ENCODE measurements around the gene CRIM1.

Gene CRIM1

DNA sequence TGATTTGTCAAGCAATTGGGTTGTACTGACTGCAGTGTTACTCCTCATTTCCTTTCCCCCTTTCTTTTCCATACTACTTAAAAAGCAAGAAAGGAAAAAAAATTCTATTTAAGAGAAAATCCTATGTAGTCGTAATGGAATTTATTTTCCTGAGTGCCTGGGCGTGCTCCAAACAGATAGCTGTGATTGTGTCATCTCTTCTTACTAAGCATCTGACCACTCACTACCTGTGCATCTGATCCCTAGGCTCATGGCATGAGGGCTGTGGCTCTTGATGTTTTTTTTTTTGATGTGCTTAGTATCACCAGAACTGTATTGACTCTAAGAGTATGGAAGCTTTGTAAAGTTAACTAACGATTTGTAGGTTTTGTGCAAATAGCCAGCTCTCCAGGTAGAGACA is 19.0 kb downstream of the CRIM1 start:
- no peak for DNase-seq

DNA sequence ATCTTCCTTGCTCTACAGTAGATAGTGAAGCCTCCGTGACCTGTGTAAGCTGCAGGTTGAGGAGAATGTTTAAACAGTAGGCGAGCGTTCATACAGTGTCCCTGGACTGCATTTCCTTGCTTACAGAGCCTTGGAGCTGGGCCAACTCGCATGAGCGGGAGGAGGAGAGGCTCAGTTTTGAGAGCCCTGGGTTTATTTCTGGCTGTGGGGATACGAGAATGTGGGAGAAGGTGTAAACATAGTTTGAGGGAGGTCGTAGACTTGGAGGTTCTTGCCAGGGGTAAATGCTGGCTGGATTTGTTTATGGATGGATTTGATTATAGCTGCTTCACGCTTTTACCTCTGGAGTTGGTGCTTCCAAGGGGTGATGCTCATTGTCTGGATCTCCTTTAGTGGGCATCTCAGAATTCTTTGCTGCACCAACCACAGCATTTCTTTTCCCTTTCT is 20.8 kb downstream of the CRIM1 start:
- no peak for DNase-seq

DNA sequence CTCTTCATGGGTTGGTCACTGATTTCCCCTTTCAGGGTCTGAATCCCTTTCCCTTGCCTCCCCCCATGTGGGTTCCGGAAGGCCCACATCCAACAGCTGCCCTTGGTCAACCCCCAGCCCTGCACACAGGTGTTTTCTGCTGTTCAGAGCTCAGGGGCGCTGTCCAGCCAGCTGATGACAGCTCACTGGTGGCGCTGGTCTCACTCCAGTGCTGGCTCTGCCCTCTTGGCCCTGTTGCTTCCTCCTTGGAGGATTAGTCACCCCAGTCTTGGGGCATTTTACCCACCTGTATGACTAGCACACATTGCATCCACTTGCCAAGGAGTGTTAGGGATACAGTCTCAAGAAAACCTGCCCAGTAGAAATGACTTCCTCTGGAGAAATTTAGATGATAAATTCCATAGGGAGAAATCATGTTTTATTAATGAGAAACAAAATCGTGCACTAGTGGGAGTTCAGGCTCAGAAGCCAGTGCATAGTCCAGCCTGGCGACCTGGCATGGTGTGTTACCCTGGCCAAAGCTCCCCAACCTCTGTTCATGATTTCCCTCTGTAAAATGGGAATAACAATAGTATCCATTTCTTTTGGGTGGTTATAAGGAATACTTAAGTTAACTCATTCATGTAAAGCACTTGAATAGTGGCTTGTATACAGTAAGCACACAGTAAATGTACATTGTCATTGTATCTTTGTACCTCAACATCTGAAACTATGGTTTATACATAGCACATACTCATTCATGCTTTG is 21.6 kb downstream of the CRIM1 start:
- DNase-seq = no peak

DNA sequence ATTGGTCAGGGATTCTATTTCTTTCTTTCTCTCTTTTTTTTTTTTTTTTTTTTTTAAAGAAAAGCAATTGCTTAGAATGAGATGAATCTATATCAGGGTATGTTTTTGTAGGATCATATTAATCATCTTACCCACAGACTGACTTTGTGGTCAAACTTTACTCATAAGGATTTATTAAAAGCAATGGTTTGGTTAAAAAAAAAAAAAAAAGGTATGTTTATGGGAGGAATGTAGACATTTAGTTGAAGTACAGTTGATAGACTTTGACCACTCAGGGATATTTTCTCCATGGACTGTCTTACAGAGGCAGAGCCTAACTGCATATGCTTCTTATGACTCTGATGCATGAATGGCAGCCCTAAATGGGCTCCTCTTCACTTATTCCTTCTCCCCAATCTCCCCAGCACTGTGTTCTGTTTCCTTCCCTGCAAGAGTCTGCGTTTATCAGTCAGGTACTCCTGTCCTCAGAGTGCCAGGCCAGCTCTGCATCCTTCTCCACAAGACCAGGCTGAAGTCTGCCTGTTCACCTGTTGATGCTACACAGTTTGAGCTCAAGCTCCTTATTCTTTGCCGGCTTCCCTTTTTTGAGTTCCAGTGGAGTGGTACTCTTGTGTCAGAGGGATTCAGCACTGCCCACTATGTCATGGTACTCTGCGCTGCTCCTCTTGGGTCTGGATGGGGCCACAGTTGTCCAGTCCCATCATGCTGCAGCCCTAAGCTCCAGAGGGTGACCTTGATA is 24.3 kb downstream of the CRIM1 start:
- no peak for DNase-seq

DNA sequence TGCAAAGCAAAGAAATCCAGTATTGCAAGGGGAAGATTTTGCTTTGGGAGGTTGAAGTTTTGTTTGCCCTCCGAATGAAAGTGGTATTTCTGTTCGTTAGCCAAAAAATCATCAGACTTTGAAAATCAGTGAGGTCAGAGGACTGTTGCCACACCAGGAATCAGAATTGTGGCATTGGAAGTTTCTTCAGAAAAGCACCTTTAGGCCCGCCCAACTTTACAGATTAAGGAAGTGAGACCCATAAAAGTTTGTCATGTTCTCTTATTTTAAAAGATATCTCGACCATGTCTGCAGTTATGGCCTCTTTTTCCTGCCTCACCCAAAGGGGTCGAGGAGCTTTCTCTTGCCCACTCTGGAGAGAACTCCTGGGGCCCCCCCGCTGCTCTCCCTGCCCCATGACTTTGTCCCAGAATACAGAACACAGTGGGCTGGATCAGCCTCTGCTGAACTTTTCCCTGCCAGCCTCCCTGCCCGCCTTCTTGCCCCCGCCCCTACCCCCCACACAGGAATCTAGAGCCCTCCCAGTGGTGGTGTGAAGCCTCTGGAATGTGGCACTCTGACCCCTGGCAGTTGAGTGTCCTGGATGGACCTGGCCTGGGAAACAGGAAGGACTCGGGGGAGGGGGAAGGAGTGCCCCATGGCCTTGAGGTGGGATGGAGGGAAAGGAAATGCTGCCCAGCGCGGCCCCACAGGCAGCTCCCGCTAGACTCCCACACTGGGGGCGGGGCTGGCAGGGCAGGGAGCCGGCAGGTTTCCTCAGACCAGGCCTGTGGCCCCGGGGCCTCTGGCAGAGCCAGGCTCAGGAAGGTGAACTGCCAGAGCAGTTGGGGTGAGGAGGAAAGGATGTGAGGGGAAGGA is 25.3 kb downstream of the CRIM1 start:
- DNase-seq = no peak

DNA sequence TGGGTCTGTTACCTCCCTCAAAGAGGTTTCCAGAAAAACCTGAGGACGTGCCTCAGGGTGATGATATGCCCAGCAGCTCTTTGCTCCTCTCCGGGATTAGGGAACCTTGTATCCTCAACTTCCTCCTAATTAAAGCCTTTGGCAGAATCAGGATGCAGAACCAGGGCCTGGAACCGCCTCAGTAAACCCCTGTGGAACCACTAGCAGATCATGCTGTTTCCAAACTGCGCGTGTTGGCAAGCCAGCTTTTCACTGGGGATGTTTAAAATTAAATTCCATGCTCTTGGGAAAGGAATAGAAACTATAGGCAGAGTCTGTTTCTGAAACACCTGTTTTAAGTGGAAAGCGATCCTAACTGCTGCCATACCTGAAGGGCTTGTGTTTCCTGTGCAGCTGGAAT is 26.4 kb downstream of the CRIM1 start:
- DNase-seq = no peak

DNA sequence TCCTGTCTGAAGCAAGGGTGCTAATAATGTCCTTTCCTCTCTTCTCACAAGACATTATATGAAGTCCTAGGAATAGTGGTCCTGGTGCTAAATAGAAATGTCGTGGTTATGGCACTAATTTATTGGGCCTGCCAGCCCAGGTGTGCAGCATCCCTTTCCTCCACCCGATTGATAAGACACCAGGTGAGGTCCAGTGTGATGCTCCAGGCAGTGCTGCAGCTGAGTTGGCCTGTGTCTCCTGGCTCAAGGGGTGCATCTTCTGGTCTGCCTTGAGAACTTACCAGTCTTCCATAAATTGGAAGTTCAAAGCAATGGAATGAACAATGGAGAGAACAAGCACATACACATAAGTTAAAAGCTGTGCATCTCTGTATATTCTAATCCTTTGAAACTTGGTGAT is 26.9 kb downstream of the CRIM1 start:
- DNase-seq = no peak

DNA sequence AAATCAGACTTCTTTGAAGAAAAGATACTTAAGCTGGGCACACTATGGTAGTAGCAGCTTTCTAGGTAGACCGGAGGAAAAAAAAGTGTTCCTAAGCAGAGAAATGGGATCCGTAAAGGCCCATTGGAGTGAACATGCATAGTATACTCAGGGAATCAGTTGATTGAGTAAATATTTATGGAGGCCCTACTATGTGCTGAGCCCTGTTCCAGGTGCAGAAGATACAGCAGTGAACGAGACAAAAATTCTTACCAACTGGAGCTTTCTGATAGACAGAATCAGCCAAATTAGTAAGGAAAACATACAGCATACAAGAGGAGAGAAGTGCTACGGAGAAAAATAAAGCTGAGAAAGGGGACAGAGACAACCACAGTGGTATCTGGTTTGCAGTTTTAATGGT is 28.1 kb downstream of the CRIM1 start:
- no peak for DNase-seq

DNA sequence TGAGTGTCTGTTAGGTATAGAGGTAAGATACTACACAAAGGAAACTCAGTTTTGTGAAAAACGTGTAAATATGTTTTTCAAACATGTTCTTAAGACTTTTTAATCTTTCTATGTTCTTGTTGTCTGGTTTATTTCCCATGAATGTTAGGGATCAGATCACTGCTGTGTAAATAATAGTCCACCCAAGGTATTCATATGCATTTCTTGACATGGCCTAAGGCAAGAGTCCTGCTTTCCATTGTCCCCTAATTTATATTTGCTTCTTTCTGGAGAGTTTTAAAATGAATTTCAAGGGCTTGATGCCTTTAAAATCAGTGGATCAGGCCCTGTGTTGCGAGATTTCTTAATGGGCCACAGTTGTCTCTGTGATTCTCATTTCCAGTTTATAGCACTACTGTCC is 28.9 kb downstream of the CRIM1 start:
- no peak for DNase-seq

DNA sequence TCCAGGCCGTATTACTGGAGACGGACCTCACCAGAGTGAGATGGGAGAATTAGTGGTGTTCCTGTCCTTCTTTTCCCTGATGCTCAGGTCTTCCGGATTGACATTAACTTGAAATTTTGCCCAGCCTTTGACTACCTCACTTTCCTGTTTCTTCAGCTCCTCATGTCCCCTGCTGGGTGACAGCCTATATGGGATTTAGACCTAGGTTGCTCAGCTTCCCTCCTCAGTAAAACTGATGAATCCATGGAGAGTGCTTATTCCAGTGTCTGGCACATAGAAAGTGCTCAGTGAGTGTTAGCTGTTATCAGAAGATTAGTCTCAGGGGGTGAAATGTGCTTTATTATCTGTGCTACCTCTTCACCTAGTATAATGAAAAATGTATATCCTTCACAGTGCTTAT is 30.0 kb downstream of the CRIM1 start:
- no peak for DNase-seq

DNA sequence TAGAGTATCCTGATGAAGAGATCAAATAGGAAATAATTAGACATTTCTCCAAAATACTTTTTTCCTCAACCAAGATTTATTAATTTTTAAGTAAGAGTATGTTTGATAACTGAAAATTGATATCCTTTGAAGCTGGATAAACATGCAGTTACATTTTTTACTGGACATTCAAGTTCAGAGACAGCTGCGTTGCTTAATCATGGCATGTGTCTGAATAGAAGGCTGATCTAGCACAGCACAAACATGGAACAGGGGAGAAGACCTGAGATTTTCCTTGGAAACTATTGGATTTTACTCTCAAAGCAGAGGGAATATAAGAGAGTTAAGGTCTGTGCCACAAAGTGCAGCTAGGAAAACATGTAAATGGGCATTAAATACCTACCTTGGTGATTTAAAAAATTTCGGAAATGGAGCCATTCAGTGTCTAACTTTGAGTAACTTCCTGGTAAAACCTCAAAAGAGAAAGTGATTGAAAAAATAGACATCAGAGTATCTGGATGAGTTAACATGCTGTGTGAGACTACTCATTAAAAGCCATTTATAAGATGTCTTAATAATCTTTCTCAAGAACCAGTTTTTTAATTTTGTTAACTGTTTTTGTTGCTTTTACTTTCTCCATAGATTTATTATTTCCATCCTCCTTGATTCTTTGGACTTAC is 31.8 kb downstream of the CRIM1 start:
- DNase-seq = no peak

DNA sequence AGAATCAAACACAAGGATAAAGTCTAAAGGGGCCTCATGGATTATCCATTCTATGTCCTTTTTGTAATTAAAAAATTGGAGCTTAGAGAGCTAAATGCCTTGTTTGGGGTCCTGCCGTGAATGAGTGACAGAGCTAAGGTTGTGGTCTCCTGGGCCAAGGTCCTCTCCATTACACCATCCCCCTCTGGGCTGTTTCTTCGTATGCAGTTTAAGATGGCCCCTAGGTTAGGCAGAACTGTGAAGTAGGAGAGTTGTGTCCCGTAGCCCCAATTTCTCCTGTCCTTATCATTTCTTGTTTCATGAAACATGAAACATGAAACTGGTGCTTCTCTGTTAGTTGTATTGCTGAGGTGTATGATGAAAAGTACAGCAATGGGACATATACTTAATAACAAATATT is 32.9 kb downstream of the CRIM1 start:
- no peak for DNase-seq

DNA sequence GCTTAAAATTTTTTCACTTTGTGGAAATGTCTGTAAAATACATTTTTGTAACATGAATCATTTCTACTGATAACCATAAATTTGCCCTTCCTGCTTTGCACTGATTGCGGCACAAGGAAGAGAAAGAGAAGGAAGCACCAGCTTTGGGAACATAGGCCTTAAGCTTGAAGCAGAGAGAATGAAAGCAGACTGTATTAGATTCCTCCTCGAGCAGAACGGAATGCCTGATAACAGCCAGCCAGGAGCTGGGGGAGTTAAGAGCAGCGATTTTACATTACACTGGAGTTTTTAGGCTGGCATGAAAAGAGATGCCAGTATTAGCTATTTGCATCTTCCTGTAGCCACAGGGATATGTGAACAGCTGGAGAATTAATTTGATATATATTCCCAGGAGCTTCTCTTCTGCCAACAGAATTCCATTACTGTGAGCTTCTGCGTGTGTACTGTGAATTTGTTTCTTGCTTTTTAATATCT is 33.5 kb downstream of the CRIM1 start:
- no peak for DNase-seq

DNA sequence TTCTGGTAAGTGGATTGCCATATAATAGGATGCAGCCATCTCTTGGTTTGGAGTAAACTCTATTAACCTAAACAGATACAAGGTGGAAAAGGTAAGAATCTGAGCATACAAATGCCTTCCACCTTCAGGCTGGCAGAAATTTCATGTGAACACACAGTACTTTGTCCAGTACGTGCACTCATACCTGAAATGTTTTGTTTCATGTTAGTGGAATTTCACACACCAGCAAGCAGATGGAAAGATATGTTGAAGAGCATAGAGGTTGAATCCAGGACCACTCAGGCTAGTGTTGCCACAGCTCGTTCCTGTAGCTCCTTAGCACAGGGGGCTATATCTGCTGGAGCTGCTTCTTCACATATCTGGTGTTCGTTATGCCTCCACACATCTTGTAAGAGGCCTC is 34.0 kb downstream of the CRIM1 start:
- no peak for DNase-seq

DNA sequence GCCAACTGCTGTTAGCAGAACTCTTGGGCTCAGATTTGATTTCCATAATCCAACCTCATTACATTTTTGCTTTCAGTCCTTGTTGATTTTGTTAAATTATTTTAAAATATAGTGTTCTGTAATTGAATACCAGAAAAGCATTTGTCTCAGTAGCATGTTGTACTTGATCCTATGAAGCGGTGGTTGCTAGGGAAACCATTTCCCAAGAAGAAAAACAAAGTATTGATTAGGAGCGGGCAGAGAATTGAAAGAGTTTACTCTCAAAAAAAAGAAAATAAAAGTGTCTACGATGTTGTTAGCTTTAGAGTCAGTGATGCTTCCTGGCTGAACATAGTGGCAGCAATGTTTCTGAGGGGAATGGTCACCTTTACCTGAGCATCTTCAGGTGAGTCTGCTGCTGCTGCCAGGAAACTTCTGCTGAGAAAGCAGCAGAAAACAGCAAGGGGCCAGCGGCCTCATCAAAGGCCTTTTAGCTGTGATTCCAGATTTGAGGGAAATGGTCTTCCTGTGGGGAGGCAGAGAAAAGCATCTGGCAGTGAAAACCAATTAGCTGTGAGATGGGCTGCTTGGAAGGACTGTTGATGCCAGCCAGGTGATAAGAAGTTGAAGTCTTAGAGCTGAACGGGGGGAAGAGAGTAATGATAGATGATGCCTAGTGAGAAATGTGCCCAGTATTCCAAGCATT is 37.1 kb downstream of the CRIM1 start:
- DNase-seq = no peak

DNA sequence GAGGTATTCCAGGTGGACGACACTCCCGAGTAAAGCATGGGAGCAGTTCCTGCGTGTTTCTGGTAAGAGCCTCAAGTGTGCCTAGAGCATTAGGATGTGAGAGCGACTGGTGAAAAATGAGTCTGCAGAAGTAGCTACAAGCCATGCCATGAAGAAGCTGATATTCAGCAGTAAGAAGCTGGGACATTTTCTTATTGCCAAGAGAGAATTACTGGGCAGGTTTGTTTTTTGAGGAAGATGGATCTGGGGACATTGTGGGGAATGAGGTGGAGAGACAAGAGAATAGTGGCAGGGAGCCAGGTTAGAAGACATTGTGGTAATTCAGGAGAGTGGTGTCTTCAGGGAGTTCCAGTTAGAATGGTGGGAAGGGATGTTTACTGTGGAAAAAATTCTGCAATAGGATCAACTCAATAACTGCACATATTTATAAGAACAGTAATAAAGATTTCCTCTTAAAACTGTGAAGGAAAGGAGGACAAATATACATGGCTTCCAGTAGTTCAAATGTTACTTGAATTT is 38.2 kb downstream of the CRIM1 start:
- DNase-seq = no peak

DNA sequence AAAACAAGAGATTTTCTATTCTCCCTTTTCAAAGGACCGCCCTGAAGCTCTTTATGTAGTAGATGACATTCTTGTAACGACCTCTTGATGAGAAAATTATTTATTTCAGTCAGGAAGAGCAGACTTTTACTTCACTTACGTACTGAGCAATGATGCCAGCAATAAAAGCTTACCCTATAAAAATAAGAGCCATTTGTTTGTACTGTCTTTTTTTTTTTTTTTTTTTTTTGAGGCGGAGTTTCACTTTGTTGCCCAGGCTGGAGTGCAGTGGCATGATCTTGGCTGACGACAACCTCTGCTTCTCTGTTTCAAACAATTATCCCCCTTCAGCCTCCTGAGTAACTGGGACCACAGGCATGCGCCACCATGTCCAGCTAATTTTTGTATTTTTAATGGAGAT is 39.2 kb downstream of the CRIM1 start:
- DNase-seq = no peak

DNA sequence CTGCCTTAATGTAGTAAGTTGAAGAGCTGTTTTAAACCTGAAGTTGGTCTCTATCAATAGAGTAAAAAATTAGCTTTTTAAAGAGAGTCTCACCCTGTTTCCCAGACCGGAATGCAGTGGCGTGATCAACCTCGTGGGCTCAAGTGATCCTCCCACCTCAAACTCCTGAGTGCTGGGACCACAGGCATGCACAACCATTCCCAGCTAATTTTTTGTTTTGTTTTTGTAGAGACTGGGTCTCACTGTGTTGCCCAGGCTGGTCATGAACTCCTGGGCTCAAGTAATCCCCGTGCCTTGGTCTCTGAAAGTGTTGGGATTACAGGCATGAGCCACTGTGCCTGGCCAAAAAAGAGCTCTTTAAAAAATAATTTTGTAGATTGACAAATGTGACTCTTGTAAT is 40.3 kb downstream of the CRIM1 start:
- no peak for DNase-seq

DNA sequence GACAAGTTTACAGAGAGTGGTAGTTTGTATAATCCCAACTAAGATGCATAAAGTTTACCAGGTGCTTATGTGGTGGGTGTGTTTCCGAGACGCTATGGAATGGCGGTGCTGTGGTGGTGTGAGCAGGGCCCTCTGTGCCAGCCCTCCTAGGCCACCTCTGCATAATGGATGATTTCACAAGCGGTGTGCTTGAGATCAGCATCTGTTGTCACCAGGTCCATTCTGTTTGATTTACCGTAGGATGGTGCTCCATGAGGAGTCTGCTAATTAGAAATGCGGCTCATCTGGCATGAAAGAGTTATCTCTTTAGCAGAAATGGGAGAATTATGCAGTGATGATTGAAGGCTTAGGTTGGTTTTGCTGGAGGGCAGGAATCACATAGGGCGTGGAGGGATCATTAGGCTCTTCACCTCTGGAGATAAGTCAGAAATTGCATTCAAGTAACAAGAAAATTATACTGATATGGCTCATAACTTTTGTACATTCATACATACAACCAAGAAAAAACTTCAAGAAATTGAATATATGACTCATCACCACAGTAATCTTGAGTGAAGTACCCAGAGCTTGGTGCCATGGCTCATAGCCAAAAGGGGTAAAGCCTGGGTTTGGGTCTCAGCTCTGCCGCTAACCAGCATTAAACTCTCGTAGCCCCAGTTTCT is 41.4 kb downstream of the CRIM1 start:
- no peak for DNase-seq

DNA sequence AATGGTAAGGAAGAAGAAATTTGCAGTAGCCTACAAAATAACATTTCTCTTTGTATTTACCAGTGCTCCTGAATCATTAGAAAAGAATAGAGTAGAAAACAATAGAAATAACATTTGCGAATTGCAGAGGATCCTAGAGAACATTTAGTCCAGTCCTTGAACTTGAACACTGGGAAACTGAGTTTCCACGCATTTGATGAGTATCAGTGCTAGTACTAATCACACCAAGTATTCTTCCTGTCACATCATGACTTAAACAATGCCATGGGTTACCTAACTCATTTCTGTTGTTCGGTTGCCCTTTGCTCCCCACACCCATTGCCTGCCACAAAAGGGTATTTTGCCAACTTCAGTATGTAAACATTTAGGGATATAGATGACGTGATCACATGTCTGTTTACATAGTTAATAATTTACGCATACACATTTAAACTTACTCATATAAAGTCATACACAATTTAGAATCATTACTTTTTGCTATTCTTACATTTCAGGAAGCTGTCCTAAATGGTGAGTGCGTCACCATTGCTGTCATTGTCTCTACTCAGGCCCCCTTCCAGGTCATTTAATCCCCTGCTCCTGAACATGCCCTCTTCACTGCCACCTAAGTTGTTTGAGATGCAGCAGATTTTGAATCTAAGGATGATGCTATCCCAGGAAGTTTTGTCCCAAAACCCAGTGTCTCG is 42.3 kb downstream of the CRIM1 start:
- no peak for DNase-seq

DNA sequence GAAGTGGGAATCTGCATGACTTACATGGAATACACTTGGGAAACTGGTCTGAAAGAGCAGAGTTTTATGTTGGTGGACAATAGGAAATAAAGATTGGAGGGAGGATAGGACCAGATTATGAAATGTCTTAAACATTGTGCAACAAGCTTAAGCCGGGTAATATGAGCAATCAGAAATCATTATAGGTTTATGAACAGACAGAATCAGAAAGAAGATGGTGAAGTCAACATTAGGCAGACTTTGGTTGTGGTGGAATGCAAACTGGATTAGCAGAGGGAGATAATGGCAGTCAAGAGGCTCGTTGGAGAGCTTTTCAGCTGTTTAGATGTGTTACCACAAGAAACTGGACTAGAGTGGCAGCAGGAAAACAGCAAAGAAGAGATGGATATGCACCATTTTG is 43.5 kb downstream of the CRIM1 start:
- DNase-seq = no peak
